Prostate gland (tissue), 2 donors: ENCODE measurements around the gene UAP1L1.

Experiments used
- POLR2A ChIP-seq: fragments of 450-650 bp; IDR thresholded peaks from one replicate; pipeline ENCODE4 v1.6.1; 2016; ENCODE audit warnings: antibody characterized with exemption, mild to moderate bottlenecking
- POLR2AphosphoS5 ChIP-seq: sonication (generic); formaldehyde crosslinking; IDR thresholded peaks from one replicate; pipeline ENCODE4 v1.6.1; 2017; ENCODE audit warnings: antibody characterized with exemption
- TF ChIP-seq, protein P1 (sequence below), 4 experiments: fragments of 200-600 bp in 2 of 4; fragments of 450-650 bp in 2 of 4; sonication (generic) in 2 of 4; IDR thresholded peaks; 1 replicate in 3 of 4; 2 replicates in 1 of 4; pipeline ENCODE4 v1.5.1; 2016 to 2019; ENCODE audit warnings: antibody characterized with exemption in 4 of 4, mild to moderate bottlenecking in 2 of 4, moderate library complexity in 2 of 4

DNA sequence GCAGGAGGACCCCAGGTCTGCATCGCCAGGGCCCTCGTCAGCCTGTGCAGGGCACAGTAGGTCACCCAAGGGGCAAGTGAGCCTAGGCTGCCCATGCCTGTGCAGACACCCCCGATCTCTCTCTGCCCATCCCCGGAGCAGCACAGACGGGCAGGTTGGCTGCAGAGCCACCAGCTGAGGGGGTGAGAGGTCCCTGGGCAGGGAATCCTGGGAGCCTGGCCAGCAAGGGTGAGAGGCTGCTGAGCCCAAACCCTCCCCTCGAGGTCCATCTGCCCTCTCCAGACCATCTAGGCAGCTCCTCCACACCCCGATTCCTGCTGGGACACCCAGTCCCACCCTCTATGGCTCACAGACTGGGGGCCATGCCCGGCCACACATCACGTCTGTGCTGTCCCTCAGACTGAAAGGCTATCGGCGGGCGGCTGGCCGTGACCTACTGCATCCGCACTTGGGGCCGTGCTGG, 40.0 kb downstream of the UAP1L1 start:
- TF ChIP-seq, protein P1, sequence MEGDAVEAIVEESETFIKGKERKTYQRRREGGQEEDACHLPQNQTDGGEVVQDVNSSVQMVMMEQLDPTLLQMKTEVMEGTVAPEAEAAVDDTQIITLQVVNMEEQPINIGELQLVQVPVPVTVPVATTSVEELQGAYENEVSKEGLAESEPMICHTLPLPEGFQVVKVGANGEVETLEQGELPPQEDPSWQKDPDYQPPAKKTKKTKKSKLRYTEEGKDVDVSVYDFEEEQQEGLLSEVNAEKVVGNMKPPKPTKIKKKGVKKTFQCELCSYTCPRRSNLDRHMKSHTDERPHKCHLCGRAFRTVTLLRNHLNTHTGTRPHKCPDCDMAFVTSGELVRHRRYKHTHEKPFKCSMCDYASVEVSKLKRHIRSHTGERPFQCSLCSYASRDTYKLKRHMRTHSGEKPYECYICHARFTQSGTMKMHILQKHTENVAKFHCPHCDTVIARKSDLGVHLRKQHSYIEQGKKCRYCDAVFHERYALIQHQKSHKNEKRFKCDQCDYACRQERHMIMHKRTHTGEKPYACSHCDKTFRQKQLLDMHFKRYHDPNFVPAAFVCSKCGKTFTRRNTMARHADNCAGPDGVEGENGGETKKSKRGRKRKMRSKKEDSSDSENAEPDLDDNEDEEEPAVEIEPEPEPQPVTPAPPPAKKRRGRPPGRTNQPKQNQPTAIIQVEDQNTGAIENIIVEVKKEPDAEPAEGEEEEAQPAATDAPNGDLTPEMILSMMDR (IDR thresholded peaks at IDR 0.05) = no peak
- no peak for TF ChIP-seq POLR2A
- TF ChIP-seq POLR2AphosphoS5 = no peak
